ENCODE data around the gene CERS6. TPM values are rescaled to one million over a fixed set of nuclear protein-coding genes. Genes with fewer than 3 reads are reported as not detected.

Gene CERS6
- total RNA-seq, 1 experiment from 2014 or later: 30.3 TPM

- no peaks in the 10 kb centered on the region for H3K4me1 ChIP-seq (ENCODE audit: control insufficient read depth, insufficient read depth, low read length)
- DNase-seq (ENCODE audit: low read depth, low spot score) (no peak), ATAC-seq (no peak)
- H3K36me3 ChIP-seq (ENCODE audit: control insufficient read depth, insufficient read depth, low read length): no peaks in the 10 kb centered on the region
- ChIA-PET CTCF (no interaction called here), POLR2A (interaction anchor here (0.6 kb wide), 1 partner anchor 294 kb away, joined by 3 read pairs; no protein-coding TSS in a partner anchor)
- no peaks in the 10 kb centered on the region for H3K27me3 ChIP-seq (ENCODE audit: control insufficient read depth, insufficient read depth, low read length)
- no TSS peak for BruUV-seq (replicated peaks)
- TF ChIP-seq POLR2AphosphoS5 (IDR thresholded peaks at IDR 0.05; ENCODE audit: low read depth, low read length) (no peak), TCF7L2 (IDR thresholded peaks at IDR 0.05; ENCODE audit: low read depth, low read length) (no peak), REST (IDR thresholded peaks at IDR 0.05; ENCODE audit: insufficient read depth in 1 of 2, low read depth in 2 of 2, low read length in 1 of 2) (no peak), SIN3A (IDR thresholded peaks at IDR 0.05; ENCODE audit: borderline replicate concordance, insufficient read depth, low read depth, low read length) (no peak)
- intact Hi-C loops (cut with micrococcal nuclease; ENCODE audit: unreplicated experiment): no loop called here
- H3K27ac ChIP-seq (ENCODE audit: low read length): no peak overlapping the region
- in situ Hi-C loops (cut with HindIII; ENCODE audit: low pct_unique_long_range_greater_than_20kb, low sequenced_read_pairs): no loop called here
- no peaks in the 10 kb centered on the region for H3K9me3 ChIP-seq (ENCODE audit: control insufficient read depth, insufficient read depth, low read depth, low read length)
- no peak overlapping the region for H3K4me3 ChIP-seq (ENCODE audit: low read depth in 2 of 2, low read length in 2 of 2)
Observed at GRCh38 chr2:168679741-168680310, 223.8 kb downstream of the CERS6 start.

DNA sequence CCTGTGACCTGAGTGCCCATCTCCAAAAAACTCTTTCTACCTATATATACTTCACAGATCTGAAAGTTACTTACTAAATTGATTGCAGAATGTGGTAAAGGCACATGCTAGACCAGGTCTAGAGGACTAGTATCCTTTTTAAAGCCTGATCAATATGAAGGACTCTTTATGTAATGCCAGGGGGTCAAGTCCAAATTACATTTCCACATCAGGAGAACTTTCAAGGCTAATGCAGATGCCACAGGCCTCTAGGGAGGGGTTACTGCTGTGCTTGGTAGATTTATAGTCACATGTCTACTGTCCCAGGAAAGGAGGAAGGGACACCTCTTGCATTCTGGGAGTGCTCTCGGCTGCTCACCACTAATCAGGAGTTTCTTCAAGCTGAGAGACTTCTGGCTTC lies 227.9 kb downstream of the CERS6 start:
- Histone ChIP-seq H3K4me3 (ENCODE audit: low read depth in 2 of 2, low read length in 2 of 2) (no peak overlapping the region), H3K27me3 (ENCODE audit: control insufficient read depth, insufficient read depth, low read length) (no peaks in the 10 kb centered on the region), H3K27ac (ENCODE audit: low read length) (no peak overlapping the region), H3K9me3 (ENCODE audit: control insufficient read depth, insufficient read depth, low read depth, low read length) (no peaks in the 10 kb centered on the region), H3K4me1 (ENCODE audit: control insufficient read depth, insufficient read depth, low read length) (no peaks in the 10 kb centered on the region), H3K36me3 (ENCODE audit: control insufficient read depth, insufficient read depth, low read length) (no peaks in the 10 kb centered on the region)
- ChIA-PET POLR2A (no interaction called here), CTCF (no interaction called here)
- intact Hi-C loops (cut with micrococcal nuclease; ENCODE audit: unreplicated experiment): no loop called here
- ATAC-seq (no peak), DNase-seq (ENCODE audit: low read depth, low spot score) (no peak)
- in situ Hi-C loops (cut with HindIII; ENCODE audit: low pct_unique_long_range_greater_than_20kb, low sequenced_read_pairs): no loop called here
- TF ChIP-seq TCF7L2 (IDR thresholded peaks at IDR 0.05; ENCODE audit: low read depth, low read length) (no peak), REST (IDR thresholded peaks at IDR 0.05; ENCODE audit: insufficient read depth in 1 of 2, low read depth in 2 of 2, low read length in 1 of 2) (no peak)
- no TSS peak for BruUV-seq (replicated peaks)
